DND-41 (cell line): Measurements from ENCODE around the gene S100A12.

ENCODE experiments used
- ATAC-seq: fragments of 200-7000 bp; cut with Tn5 transposase; 3 replicates; pipeline ENCODE4 v1.9.1; 2021; ENCODE audit warnings: low read depth; ENCODE audit not compliant: insufficient read depth
- DNase-seq: peaks from one replicate; pipeline ENCODE4 v3.0.0-alpha.2; 2020
- H2AFZ ChIP-seq: 2 replicates; pipeline ENCODE4 v1.6.0; 2012; ENCODE audit warnings: low read depth, low read length
- H3K27ac ChIP-seq: 2 replicates; pipeline ENCODE4 v1.5.1; 2012; ENCODE audit warnings: low read length, inconsistent platforms
- H3K27me3 ChIP-seq: fragments of 200-600 bp; sonication (generic); 2 replicates; pipeline ENCODE4 v1.6.0; 2012; ENCODE audit warnings: low read length, mild to moderate bottlenecking, inconsistent platforms; ENCODE audit not compliant: insufficient read depth, poor library complexity
- H3K36me3 ChIP-seq: 2 replicates; pipeline ENCODE4 v1.5.1; 2012; ENCODE audit warnings: low read length, inconsistent platforms; ENCODE audit not compliant: insufficient read depth
- H3K4me1 ChIP-seq: 2 replicates; pipeline ENCODE4 v1.5.1; 2012; ENCODE audit warnings: mild to moderate bottlenecking, low read length; ENCODE audit not compliant: insufficient read depth
- H3K4me2 ChIP-seq: 2 replicates; pipeline ENCODE4 v1.6.0; 2012; ENCODE audit warnings: mild to moderate bottlenecking, moderate library complexity, low read length, inconsistent platforms; ENCODE audit not compliant: insufficient read depth
- H3K4me3 ChIP-seq, 2 experiments: fragments of 200-600 bp in 1 of 2; shearing (Covaris generic) in 1 of 2; 2 replicates each; pipeline ENCODE4 v1.5.1; 2012 to 2016; ENCODE audit warnings: inconsistent platforms in 2 of 2, low read length in 2 of 2, mild to moderate bottlenecking in 2 of 2, low read depth in 1 of 2, moderate library complexity in 1 of 2
- H3K79me2 ChIP-seq: 2 replicates; pipeline ENCODE4 v1.6.0; 2012; ENCODE audit warnings: low read length, inconsistent platforms; ENCODE audit not compliant: insufficient read depth
- H3K9ac ChIP-seq: 2 replicates; pipeline ENCODE4 v1.6.0; 2012; ENCODE audit warnings: low read depth, mild to moderate bottlenecking, inconsistent platforms, low read length, moderate library complexity
- H3K9me3 ChIP-seq: 2 replicates; pipeline ENCODE4 v1.5.1; 2012; ENCODE audit warnings: low read length, moderate library complexity, mild to moderate bottlenecking, inconsistent platforms; ENCODE audit not compliant: insufficient read depth, severe bottlenecking
- H4K20me1 ChIP-seq: 2 replicates; pipeline ENCODE4 v1.6.0; 2012; ENCODE audit warnings: low read length; ENCODE audit not compliant: insufficient read depth
- CTCF ChIP-seq: IDR thresholded peaks from 2 replicates; pipeline ENCODE4 v1.5.1; 2012; ENCODE audit warnings: borderline replicate concordance, low read length, moderate library complexity, mild to moderate bottlenecking; ENCODE audit not compliant: poor library complexity, severe bottlenecking; ENCODE audit errors: extremely low read depth
- EZH2 ChIP-seq: IDR thresholded peaks from 3 replicates; pipeline ENCODE4 v1.6.1; 2012; ENCODE audit warnings: borderline replicate concordance, low read depth, mild to moderate bottlenecking, moderate library complexity, low read length, inconsistent platforms; ENCODE audit not compliant: severe bottlenecking

The S100A12 gene

GRCh38 chr1:153324912-153325311 lies 50.5 kb downstream of the S100A12 start:
- no peak for ATAC-seq
- no peak overlapping the region for H3K27ac ChIP-seq
- H2AFZ ChIP-seq: no peak overlapping the region
- H3K27me3 ChIP-seq: no peaks in the 10 kb centered on the region
- no peaks in the 10 kb centered on the region for H3K36me3 ChIP-seq
- H3K4me1 ChIP-seq: no peaks in the 10 kb centered on the region
- H3K79me2 ChIP-seq: no peaks in the 10 kb centered on the region
- H3K9me3 ChIP-seq: peaks cover 2% of the 10 kb centered on the region
- DNase-seq: no peak
- no peaks in the 10 kb centered on the region for H4K20me1 ChIP-seq
- no peak overlapping the region for H3K4me3 ChIP-seq
- no peak for TF ChIP-seq EZH2
- TF ChIP-seq CTCF: no peak
- no peak overlapping the region for H3K4me2 ChIP-seq
- H3K9ac ChIP-seq: no peak overlapping the region
